Measurements from ENCODE around the gene PANK3.
"Not testable (repeated sequence)": the region's sequence is repeated elsewhere in the genome, so short reads cannot be mapped to it uniquely, and the experiment has no call there.

Gene PANK3

GRCh38 chr5:168575391-168576372 is 3.5 kb downstream of the PANK3 start:
- peak overlapping the region; percentile 42 for H3K4me3 ChIP-seq (ENCODE audit: low read length)
- no peaks in the 10 kb centered on the region for H3K36me3 ChIP-seq (ENCODE audit: control insufficient read depth, insufficient read depth, low read length, severe bottlenecking)
- peaks cover 39% of the 10 kb centered on the region for H3K4me1 ChIP-seq (ENCODE audit: control insufficient read depth, insufficient read depth, low read length)
- no peak overlapping the region for H3K9ac ChIP-seq (ENCODE audit: low read length)
- no peaks in the 10 kb centered on the region for H3K9me3 ChIP-seq (ENCODE audit: control insufficient read depth, low read length)
- no peak for DNase-seq (ENCODE audit: low read depth)
- H3K27me3 ChIP-seq (replicated peaks; ENCODE audit: control insufficient read depth, insufficient read depth, low read length) = no peaks in the 10 kb centered on the region

- H3K4me1 ChIP-seq (ENCODE audit: control insufficient read depth, insufficient read depth, low read length) = peaks cover 32% of the 10 kb centered on the region
- H3K4me3 ChIP-seq (ENCODE audit: low read length); H3K27me3 ChIP-seq (replicated peaks; ENCODE audit: control insufficient read depth, insufficient read depth, low read length); H3K9me3 ChIP-seq (ENCODE audit: control insufficient read depth, low read length); H3K36me3 ChIP-seq (ENCODE audit: control insufficient read depth, insufficient read depth, low read length, severe bottlenecking); H3K9ac ChIP-seq (ENCODE audit: low read length); DNase-seq (ENCODE audit: low read depth): not testable (repeated sequence)
Observed at GRCh38 chr5:168574156-168574555, 5.0 kb downstream of the PANK3 start.

GRCh38 chr5:168573663-168574062 is 5.5 kb downstream of the PANK3 start:
- H3K9me3 ChIP-seq (ENCODE audit: control insufficient read depth, low read length); H3K4me3 ChIP-seq (ENCODE audit: low read length); H3K27me3 ChIP-seq (replicated peaks; ENCODE audit: control insufficient read depth, insufficient read depth, low read length); DNase-seq (ENCODE audit: low read depth); H3K36me3 ChIP-seq (ENCODE audit: control insufficient read depth, insufficient read depth, low read length, severe bottlenecking); H3K9ac ChIP-seq (ENCODE audit: low read length): not testable (repeated sequence)
- peaks cover 32% of the 10 kb centered on the region for H3K4me1 ChIP-seq (ENCODE audit: control insufficient read depth, insufficient read depth, low read length)

GRCh38 chr5:168570490-168571328 is 8.5 kb downstream of the PANK3 start:
- no peak for DNase-seq (ENCODE audit: low read depth)
- Histone ChIP-seq H3K9ac (ENCODE audit: low read length) (no peak overlapping the region), H3K9me3 (ENCODE audit: control insufficient read depth, low read length) (no peaks in the 10 kb centered on the region), H3K27me3 (replicated peaks; ENCODE audit: control insufficient read depth, insufficient read depth, low read length) (no peaks in the 10 kb centered on the region), H3K4me1 (ENCODE audit: control insufficient read depth, insufficient read depth, low read length) (peaks cover 16% of the 10 kb centered on the region), H3K36me3 (ENCODE audit: control insufficient read depth, insufficient read depth, low read length, severe bottlenecking) (peaks cover 35% of the 10 kb centered on the region), H3K4me3 (ENCODE audit: low read length) (no peak overlapping the region)

GRCh38 chr5:168568738-168569137 is 10.4 kb downstream of the PANK3 start:
- Histone ChIP-seq H3K9ac (ENCODE audit: low read length) (no peak overlapping the region), H3K27me3 (replicated peaks; ENCODE audit: control insufficient read depth, insufficient read depth, low read length) (no peaks in the 10 kb centered on the region), H3K36me3 (ENCODE audit: control insufficient read depth, insufficient read depth, low read length, severe bottlenecking) (peaks cover 53% of the 10 kb centered on the region), H3K4me3 (ENCODE audit: low read length) (no peak overlapping the region), H3K9me3 (ENCODE audit: control insufficient read depth, low read length) (no peaks in the 10 kb centered on the region), H3K4me1 (ENCODE audit: control insufficient read depth, insufficient read depth, low read length) (peaks cover 6% of the 10 kb centered on the region)
- no peak for DNase-seq (ENCODE audit: low read depth)

- Histone ChIP-seq H3K9me3 (ENCODE audit: control insufficient read depth, low read length) (no peaks in the 10 kb centered on the region), H3K4me1 (ENCODE audit: control insufficient read depth, insufficient read depth, low read length) (peaks cover 10% of the 10 kb centered on the region), H3K9ac (ENCODE audit: low read length) (no peak overlapping the region), H3K36me3 (ENCODE audit: control insufficient read depth, insufficient read depth, low read length, severe bottlenecking) (peaks cover 95% of the 10 kb centered on the region), H3K27me3 (replicated peaks; ENCODE audit: control insufficient read depth, insufficient read depth, low read length) (no peaks in the 10 kb centered on the region), H3K4me3 (ENCODE audit: low read length) (no peak overlapping the region)
- no peak for DNase-seq (ENCODE audit: low read depth)
Observed at GRCh38 chr5:168563959-168564358, 15.2 kb downstream of the PANK3 start.

GRCh38 chr5:168562279-168562678 is 16.9 kb downstream of the PANK3 start:
- no peaks in the 10 kb centered on the region for H3K27me3 ChIP-seq (replicated peaks; ENCODE audit: control insufficient read depth, insufficient read depth, low read length)
- no peak overlapping the region for H3K4me3 ChIP-seq (ENCODE audit: low read length)
- H3K9ac ChIP-seq (ENCODE audit: low read length) = no peak overlapping the region
- no peak for DNase-seq (ENCODE audit: low read depth)
- H3K36me3 ChIP-seq (ENCODE audit: control insufficient read depth, insufficient read depth, low read length, severe bottlenecking) = peaks cover 95% of the 10 kb centered on the region
- H3K9me3 ChIP-seq (ENCODE audit: control insufficient read depth, low read length) = no peaks in the 10 kb centered on the region
- peaks cover 10% of the 10 kb centered on the region for H3K4me1 ChIP-seq (ENCODE audit: control insufficient read depth, insufficient read depth, low read length)

- DNase-seq (ENCODE audit: low read depth) = no peak
- Histone ChIP-seq H3K4me3 (ENCODE audit: low read length) (no peak overlapping the region), H3K36me3 (ENCODE audit: control insufficient read depth, insufficient read depth, low read length, severe bottlenecking) (peaks cover 82% of the 10 kb centered on the region), H3K9ac (ENCODE audit: low read length) (no peak overlapping the region), H3K4me1 (ENCODE audit: control insufficient read depth, insufficient read depth, low read length) (peaks cover 13% of the 10 kb centered on the region), H3K9me3 (ENCODE audit: control insufficient read depth, low read length) (no peaks in the 10 kb centered on the region), H3K27me3 (replicated peaks; ENCODE audit: control insufficient read depth, insufficient read depth, low read length) (no peaks in the 10 kb centered on the region)
Observed at GRCh38 chr5:168557389-168557788, 21.8 kb downstream of the PANK3 start.

GRCh38 chr5:168553377-168554130 is 25.6 kb downstream of the PANK3 start:
- no peaks in the 10 kb centered on the region for H3K9me3 ChIP-seq (ENCODE audit: control insufficient read depth, low read length)
- peaks cover 11% of the 10 kb centered on the region for H3K4me1 ChIP-seq (ENCODE audit: control insufficient read depth, insufficient read depth, low read length)
- no peak overlapping the region for H3K9ac ChIP-seq (ENCODE audit: low read length)
- no peak overlapping the region for H3K4me3 ChIP-seq (ENCODE audit: low read length)
- DNase-seq (ENCODE audit: low read depth) = no peak
- H3K36me3 ChIP-seq (ENCODE audit: control insufficient read depth, insufficient read depth, low read length, severe bottlenecking) = peaks cover 70% of the 10 kb centered on the region
- H3K27me3 ChIP-seq (replicated peaks; ENCODE audit: control insufficient read depth, insufficient read depth, low read length) = no peaks in the 10 kb centered on the region

GRCh38 chr5:168552146-168552545 is 27.0 kb downstream of the PANK3 start:
- Histone ChIP-seq H3K4me1 (ENCODE audit: control insufficient read depth, insufficient read depth, low read length) (peaks cover 11% of the 10 kb centered on the region), H3K9ac (ENCODE audit: low read length) (no peak overlapping the region), H3K9me3 (ENCODE audit: control insufficient read depth, low read length) (no peaks in the 10 kb centered on the region), H3K27me3 (replicated peaks; ENCODE audit: control insufficient read depth, insufficient read depth, low read length) (no peaks in the 10 kb centered on the region), H3K36me3 (ENCODE audit: control insufficient read depth, insufficient read depth, low read length, severe bottlenecking) (peaks cover 68% of the 10 kb centered on the region), H3K4me3 (ENCODE audit: low read length) (no peak overlapping the region)
- peak; percentile 80 for DNase-seq (ENCODE audit: low read depth)

GRCh38 chr5:168550656-168551055 is 28.5 kb downstream of the PANK3 start:
- no peaks in the 10 kb centered on the region for H3K27me3 ChIP-seq (replicated peaks; ENCODE audit: control insufficient read depth, insufficient read depth, low read length)
- peaks cover 61% of the 10 kb centered on the region for H3K36me3 ChIP-seq (ENCODE audit: control insufficient read depth, insufficient read depth, low read length, severe bottlenecking)
- H3K4me1 ChIP-seq (ENCODE audit: control insufficient read depth, insufficient read depth, low read length) = peaks cover 11% of the 10 kb centered on the region
- H3K4me3 ChIP-seq (ENCODE audit: low read length) = no peak overlapping the region
- DNase-seq (ENCODE audit: low read depth) = no peak
- no peak overlapping the region for H3K9ac ChIP-seq (ENCODE audit: low read length)
- no peaks in the 10 kb centered on the region for H3K9me3 ChIP-seq (ENCODE audit: control insufficient read depth, low read length)
